ENCODE measurements around the gene LCLAT1. TPM values are rescaled to one million over a fixed set of nuclear protein-coding genes. Genes with fewer than 3 reads are reported as not detected.

LCLAT1 gene
- total RNA-seq (2022; extraction: Qiagen RNA extraction), result 12.9 to 21.7 TPM (median 15.8 TPM) in 5 replicates

DNA sequence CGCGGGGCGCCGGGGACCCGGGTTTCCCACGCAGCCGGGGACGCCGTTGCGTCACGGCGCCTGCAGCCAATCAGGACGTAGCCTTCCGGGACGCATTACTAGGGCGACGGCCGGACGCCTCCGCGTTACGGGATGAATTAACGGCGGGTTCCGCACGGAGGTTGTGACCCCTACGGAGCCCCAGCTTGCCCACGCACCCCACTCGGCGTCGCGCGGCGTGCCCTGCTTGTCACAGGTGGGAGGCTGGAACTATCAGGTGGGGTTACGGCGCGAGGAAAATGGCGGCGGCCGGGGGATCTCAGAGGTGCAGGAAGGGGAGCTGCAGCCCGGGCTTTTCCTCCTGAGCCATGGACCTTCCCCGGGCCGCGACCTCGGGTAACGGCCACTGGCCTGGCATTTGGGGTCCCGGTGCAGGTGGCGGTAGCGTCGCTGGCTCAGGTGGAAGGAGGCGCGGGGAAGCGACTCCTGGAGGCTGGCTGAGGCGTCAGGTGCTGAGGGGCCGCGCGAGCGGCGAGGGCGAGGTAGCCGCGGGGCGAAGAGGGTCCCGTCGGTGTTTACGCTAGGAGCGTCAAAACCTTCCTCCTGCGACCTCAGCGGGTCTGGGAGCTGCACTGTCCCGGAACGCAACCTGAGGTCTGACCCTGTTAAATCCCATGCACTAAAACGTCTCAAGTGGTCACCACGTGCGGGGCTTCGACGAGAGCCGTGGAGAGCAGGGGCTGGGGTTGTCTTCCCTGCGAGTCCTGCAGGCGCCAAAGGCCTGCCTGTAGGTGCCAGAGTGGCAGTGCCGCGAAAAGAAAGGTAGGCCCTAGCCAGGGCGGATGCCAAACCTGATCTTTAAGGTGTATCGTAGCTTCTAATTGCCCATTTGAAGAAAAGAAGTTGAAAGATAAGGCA lies at the start of gene LCLAT1:
LCLAT1 (plus strand) TSS at position 98 of the 897 bp plus-strand sequence. CDS start 78,345 bp downstream, outside the sequence.

Other genes starting within 250 kb of the LCLAT1 start
- gene LBH, start 215.7 kb upstream of the LCLAT1 start, total RNA-seq (2022; extraction: Qiagen RNA extraction), result 87.8 to 151 TPM (median 118 TPM) in 5 replicates